HG02623 (cell line): Measurements from ENCODE around the gene SV2C.

Source experiments
- ATAC-seq: cut with Tn5 transposase; IDR thresholded peaks from one replicate; pipeline ENCODE4 v1.9.1; 2021; ENCODE audit warnings: moderate library complexity; ENCODE audit not compliant: unreplicated experiment

The SV2C gene

DNA sequence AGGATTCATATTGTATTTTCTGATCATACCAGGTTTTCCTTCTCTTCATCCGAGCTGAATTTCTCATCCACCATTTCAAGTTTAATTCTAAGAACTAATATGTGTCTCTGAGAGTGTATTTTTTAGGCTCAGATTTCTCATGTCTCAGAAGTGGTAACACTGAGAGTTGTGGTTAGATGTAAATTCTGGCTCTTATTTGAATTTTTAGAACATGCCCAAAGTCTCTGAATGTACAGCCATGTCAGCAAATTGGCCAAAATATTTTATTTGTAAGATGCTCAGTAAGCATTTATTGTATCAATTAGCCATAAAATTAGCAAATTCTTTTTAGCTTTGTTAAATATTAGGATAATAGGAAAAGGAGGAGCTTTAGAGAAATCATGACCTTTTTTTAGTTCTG lies 16.6 kb downstream of the SV2C start:
- ATAC-seq, result peak; percentile 38

DNA sequence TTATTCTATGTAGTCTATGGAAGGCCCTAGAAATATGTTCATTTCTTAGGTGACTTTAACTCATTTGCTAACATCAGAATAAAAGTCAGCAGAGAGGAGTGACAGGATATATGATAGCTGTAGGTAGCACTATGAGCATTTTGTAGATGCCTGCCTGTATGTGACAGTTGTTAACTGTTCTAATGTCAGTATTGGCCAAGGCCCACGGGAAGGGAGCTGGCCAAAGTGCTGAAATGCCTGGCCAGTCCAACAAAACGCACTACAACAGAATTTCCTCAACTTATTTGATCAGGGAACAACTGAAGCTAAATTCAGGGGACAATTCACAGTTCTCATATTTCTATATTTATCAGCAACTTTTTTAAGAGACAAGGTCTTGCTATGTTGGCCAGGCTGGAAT lies 20.8 kb downstream of the SV2C start:
- ATAC-seq, result no peak

DNA sequence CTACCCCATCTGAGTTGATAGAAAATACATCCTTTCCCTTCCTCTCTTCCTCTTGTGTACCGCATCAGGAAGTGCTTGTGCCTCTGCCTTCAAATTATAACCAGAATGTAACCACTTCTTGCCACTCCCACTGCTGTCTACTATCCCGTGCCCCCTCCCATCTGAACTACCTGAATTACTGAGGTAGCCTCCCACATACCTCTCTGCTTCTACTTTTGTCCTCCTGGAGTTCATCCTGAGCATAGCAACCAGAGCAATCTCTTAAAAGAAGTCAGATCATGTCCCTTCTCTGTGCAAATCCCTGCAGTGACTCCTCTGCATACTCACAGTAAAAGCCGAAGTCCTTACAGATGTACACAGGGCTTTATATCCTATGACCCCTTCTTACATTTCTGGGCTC lies 23.0 kb downstream of the SV2C start:
- no peak for ATAC-seq

DNA sequence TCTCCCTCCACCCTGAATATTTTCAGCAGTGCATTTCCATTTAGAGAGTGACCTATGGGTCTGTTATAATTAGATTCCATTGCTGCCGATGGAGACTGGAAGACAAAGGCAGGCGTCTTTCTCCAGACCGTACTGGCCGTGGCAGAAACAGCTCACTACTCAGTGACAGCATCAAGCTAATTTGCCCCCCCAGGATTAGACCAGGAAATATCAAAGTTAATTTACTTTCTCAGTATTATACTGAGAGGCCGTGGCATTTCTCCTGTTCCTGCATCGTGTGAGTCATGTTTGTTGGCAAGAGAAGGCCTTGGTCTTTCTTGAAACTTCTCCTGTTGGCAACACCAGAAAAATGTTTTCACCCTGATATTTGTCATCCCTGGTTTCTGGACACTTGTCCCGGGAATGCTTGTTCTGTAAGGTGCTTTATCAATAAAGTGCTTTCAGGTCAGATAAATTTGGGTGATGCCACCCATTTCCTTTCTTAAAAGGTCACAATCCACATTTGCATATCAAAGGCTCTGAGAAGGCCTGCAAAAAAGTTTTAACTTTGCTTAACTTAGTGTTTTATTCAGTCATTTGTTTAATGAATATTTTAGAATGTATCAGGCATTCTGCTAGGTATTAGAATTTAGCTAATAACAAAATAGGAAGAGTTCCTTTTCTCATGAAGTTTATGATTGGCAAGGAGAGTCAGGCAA lies 28.4 kb downstream of the SV2C start:
- ATAC-seq, result no peak

DNA sequence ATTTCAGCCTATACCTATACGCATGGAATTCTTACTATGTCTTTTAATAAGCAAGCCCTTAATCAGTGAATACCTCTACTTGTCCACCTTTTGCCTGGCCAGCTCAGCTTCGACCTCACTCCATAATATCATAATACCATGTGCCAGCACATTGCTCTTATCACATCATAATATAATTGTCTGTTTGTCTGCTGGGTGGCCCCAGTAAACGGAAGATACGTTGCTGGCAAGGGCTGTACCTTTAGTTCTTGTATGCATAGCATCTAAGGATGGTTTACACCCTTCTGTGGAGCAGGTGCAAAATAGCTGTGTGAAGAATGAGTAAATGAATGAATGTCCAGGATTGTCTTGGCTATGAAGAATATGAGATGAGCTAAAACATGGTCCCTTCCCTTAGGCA lies 29.9 kb downstream of the SV2C start:
- no peak for ATAC-seq

DNA sequence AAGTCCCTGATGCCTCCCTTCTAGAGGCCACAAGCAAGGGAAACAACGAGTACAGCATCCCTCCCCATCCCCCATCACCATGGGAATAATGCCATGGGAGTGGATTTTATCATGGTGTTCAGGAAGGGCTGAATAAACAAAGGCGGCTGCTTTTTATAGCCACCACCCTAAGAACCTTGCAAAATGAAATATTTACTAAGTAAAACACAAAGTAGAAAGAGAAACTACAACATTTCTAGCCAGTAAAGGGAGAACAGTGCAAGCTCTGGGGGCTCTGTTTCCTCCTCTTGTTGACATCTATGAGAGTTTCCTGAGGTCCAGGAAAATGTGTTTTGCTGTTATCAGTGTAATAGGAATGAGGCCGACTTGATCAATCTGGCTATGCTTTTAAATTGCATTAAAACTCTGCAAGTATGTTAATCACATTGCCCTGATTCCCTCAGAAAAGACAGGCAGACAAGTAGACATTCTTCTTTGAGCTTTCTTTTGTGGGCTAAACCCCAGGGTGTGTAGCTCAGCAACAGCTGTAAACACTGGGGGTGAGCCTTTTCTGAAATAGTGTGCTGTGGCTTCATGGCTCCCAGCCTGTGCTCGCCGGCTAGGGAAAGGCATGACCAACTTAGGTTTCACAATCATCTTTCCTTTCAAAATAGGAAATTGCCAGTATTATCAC lies 31.1 kb downstream of the SV2C start:
- ATAC-seq, result no peak

DNA sequence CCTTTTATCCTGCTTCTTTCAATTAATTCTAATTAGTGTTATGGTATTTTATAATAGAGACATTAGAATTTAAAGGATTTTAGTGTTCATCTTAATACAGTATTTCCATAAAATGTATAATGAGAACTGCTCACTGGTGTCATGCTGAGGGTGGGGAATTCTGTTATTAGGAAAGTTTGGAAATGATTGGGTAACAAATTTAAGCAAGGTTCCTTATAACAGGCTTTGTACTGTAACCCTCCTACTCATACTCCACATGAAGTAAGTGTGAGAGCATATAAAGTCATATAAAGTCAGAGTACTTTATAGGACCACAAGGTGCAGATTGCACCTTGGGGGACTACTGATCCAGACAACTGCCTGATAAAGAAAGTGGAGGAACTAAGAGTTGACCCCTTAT lies 42.2 kb downstream of the SV2C start:
- no peak for ATAC-seq

DNA sequence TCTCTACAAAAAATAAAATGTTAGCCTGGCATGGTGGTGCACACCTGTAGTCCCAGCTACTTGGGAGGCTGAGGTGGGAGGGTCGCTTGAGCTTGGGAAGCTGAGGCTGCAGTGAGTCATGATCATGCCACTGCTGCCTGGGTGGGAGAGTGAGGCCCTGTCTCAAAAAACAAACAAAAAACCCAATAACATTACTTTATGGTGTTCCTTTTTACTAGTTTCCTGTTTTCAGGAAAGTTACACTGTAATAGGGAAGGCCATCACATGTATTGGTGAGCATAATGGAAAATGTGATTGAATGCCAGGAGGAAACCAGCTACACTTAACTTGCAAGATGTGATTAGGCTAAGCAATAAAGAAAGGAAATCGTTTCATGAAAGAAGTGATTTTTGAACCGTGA lies 42.7 kb downstream of the SV2C start:
- ATAC-seq, result no peak

DNA sequence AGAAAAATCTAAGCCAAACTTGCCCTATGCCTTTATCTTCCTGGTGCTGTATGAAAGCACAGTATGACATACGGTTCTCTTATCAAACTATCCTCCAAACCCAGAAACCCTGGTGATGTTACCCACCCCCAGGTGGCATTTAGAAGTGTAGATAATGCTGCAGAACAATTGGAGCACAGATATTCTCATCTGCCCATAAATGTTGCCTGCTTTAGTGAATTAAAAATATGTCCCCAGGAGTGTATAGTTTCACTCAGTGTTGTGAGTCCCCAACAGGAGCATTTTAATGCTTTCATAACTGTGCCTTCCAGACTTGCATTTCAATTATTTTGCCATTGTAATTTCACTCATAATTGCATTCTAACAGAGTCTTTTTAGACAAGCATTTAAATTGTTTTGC lies 50.8 kb downstream of the SV2C start:
- ATAC-seq, result no peak

DNA sequence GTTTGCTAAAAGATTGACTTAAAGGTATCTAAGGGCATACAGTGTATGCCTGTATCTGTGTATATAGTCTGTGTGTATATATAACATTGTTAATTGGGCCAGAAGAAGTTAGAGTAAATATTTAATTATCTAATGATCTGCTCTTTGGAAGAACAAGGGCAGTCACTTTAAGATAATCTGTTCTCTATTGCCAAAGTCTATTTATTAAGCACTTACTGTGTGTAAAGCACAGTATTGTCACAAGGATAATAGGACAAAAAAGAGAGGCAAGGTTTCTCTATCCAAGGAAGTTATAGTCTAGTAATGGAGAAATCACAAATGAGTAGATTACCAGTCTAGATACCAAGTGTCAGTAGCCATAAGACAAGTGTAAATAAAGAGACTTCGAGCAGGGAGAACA lies 51.5 kb downstream of the SV2C start:
- no peak for ATAC-seq

DNA sequence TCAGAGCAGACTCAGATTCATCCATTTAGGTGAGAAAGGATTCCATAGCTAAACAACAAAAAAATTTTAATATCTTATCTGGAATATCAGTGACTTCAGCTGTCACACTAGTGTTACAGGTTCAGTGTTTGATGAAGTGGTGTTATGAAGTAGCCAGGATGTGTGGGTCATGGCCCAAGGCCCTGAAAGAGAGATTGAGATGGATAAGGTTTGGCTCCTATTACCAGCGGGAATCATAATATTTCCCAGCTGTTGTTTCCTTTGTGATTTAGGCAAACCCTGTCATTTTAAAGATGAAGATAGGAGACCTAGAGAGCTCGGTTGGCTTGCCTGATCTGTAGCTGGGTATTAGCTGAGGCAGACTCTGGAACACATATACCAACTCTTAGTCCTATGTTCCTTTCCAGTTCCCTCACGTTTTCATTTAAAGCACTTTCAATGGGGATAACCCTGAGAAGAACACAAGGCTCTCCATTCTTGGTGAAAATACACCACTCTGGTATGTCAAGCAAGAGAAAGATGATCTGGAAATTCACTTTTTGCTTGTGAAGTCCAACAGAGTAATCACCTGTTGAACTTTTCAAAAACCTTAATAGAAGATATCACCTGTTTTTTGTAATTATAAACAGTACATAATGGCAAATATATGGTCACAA lies 54.8 kb downstream of the SV2C start:
- no peak for ATAC-seq

DNA sequence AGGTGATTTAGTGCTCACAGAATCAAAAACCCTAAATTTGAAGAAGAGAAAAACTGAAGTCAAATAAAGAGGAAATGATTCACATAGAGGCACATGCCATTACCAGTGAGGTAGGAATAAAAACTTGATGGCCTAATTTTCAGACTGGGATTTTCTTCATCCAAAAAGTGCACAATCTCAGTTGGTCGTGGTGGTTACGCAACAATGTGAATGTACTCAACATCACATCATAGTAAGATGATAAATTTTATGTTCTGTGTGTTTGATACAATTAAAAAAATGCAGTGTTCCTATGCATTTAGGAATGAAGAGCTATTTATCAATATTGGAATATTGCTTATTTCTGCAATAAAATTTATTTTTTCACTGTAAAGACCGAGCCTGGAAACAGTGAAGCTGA lies 60.7 kb downstream of the SV2C start:
- no peak for ATAC-seq

DNA sequence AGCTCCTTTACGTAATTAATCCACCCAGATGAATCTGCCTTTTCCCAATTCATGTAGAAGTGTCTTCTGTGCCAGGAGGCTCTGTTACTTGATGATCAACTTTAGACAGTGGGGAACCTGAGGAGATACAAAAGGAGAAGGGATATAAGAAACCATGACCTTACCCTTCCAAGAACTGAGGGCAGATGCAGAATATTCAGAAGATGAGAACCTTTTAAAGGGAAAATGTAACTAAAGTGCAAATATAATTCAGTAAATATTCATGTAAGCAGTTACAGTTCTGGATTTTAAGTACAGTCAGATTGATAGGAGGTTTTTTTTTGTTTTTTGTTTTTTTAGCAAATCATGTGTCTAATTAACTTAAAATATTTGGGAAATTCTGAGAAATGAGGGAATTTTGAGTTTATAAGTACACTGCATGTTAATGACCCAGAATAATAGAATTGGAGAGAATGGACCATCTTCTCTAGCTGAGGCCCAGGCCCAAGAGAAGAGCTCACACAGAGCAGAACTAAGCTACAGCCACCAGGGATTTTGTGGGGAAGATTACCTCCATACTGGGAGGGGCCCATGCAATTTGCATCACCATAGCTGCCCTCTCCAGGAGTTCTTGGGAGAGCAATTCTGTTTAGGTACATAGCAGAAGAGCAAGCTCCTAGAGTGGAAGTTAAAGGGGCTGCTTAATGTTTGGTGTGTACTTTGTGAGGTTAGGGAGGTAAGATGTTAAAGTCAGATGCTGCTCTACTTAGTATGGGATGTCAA lies 61.5 kb downstream of the SV2C start:
- ATAC-seq, result no peak

DNA sequence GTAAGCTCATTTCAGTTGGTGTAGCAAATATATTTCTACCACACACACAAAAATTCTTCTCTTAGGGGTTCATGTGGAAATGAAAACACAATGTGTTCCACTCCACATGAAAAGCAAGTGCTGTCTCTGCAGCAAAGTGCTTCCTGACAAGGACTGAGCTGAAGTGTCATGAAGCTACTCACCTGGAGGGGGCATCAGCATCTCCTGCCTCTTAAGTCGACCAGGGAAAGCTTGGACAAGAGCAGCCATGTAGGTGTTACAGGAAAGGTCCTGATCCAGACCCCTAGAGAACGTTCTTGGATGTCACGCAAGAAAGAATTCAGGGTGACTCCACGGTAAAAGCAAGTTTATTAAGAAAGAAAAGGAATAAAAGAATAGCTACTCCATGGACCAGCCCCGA lies 62.8 kb downstream of the SV2C start:
- ATAC-seq, result no peak

DNA sequence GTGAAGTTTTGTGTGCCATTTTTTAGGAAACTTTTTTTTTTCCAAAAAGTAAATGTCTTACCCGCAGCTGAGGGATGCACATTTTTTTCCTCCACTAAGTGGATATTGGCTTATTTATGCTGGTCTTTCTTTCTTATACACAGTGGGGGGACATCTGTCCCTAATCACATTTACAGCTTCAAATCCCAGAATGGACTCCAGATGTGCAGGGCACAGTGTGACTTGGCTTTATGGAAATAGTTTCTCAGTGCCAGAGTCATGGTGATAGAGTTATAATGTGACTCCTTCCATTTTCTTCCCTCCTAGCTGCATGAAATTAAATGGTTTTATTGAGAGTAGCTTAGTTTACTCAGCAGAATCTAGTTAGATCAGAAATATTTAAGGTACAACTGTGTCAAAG lies 66.5 kb downstream of the SV2C start:
- no peak for ATAC-seq

DNA sequence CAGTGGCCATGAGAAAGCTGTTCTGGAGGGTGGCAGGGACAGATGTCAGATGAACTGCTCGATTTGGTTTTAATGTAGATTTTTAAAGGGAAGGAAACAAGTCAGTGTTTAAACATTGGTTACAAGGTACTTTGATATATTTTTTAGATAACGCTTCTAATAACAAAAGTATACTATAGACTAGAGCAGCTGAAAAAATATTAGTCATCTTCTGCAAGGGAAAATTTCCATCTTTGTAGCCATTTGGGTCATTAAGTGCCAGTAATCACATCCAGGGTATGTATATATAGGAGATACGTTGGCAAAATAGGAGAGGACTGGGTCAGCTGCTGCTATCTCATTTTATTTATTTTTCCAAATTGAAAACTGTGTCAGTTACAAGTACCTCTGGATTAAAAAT lies 69.0 kb downstream of the SV2C start:
- no peak for ATAC-seq

DNA sequence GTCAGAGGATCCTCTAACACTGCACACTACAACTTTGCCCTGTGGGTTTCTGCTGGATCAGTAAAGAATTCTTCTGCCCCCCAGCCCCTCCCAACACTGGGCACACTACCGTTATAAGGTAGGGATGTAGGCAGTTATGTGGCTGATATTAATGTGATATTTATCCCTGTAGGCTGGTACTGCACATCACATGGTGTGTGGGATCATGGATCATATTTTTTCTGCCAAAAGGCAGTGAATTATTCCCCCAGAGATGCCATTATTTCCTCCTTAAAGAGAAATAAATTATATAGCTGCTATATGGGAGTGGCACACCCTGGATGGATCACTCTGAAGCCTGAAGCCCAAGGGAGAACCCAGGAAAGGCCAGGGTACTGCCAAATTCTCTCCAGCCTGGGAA lies 69.5 kb downstream of the SV2C start:
- ATAC-seq, result no peak

DNA sequence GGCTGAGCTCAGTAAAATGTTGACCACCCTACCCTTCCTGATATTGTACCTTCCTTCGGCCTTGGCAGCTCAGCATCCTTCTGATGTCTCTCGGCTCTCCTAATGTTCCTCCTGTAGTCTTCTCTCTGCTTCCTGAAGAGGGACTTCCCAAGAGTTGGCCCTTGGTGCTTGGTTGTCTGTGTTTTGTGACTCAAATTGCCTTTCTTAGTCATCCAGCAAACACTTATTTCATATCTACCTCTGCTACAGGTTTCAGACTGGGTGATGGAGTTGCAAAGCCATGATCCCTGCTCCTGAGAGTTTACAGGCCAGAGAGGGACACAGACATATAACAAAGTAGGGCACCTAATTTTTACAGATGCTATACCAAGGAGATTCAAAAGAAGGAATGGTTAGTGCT lies 70.1 kb downstream of the SV2C start:
- ATAC-seq, result no peak

DNA sequence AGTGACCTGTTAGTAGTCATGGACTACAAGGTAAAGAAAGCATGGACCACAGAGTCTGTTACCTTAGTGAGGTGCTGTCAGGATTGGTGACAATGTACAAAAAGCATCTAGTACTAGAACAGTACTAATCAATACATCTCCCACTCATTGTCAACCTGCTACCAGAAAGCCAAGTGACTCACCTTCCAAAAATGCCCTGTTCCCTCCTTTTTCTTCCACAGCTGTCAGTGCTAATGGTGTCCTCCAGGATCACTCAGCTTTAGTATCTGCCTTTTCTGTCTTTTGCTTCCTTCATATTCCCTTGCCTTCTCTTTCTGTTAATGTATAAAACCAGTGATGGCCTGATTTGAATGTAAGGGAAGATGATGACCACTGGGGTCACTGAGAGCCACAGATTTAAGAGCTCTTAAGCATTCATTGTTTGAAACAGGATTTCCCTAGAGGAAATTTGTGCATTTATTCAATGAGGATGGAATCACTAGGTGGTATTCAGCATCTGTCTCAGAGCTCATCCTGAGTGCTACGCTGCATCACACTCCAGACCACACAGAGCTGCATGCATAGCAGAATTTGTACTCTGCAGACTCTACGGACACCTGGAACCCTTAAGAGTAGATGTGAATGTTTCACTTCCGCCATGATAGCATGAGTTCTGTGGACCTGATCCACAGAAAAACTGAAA lies 71.0 kb downstream of the SV2C start:
- no peak for ATAC-seq

DNA sequence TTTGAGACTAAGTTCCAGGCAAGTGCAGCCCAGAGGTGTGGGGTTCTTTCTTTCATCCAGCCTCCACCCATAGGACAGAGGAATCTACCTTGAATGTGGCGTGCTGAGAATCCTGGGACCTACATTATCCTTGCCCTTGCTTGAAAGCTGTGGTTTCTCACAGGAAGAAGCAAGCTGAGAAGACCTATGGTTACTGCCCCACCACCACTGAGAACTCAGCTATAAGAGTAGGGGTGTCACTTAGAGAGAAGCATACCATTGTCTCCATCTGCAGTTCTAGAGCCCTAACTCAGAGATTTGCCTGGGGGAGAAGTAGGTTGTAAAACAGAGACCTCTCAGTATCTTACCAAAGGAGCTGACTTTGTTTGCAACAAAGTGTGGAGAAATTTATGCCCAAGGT lies 72.4 kb downstream of the SV2C start:
- no peak for ATAC-seq

DNA sequence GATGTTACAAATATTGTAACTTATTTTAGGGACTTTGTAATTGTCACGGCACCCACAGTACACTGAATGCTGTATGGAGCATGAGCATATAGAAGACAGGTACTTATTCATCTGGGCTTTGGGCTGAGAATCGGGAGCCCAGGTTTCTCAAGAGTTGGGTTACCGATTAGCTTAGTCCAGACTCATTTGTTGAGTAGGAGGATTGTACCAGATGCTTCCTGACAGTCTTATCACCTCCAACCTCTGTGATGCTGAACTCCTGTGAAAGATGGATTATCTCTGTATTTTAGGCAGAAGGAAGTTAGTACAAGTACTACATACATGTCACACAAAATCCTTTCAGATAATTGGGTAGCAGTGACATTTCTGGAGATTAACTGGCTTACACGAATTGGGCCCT lies 79.2 kb downstream of the SV2C start:
- ATAC-seq, result no peak
